HG03354 (cell line): ENCODE results near the gene CHD1.
A peak's percentile ranks its signal among the peaks of the same experiment; 100 is the strongest.

ENCODE experiments used
- ATAC-seq: cut with Tn5 transposase; IDR thresholded peaks from one replicate; pipeline ENCODE4 v1.9.1; 2021; ENCODE audit warnings: mild to moderate bottlenecking; ENCODE audit not compliant: unreplicated experiment, poor library complexity, severe bottlenecking

The CHD1 gene

GRCh38 chr5:98938464-98938863 lies 9.7 kb upstream of the CHD1 start:
- no peak for ATAC-seq

- ATAC-seq: no peak
Measured at GRCh38 chr5:98936948-98937715, 8.3 kb upstream of the CHD1 start.

- no peak for ATAC-seq
Measured at GRCh38 chr5:98935206-98935605, 6.4 kb upstream of the CHD1 start.

GRCh38 chr5:98934546-98934945 lies 5.7 kb upstream of the CHD1 start:
- ATAC-seq: no peak

- peak; percentile 35 for ATAC-seq
Measured at GRCh38 chr5:98933445-98934072, 4.8 kb upstream of the CHD1 start.

- ATAC-seq: no peak
Measured at GRCh38 chr5:98930972-98931762, 2.4 kb upstream of the CHD1 start.

GRCh38 chr5:98929710-98930298 lies 997 bp upstream of the CHD1 start:
- ATAC-seq: no peak

GRCh38 chr5:98927989-98928872 lies 576 bp downstream of the CHD1 start:
- ATAC-seq: peak; percentile 36

- ATAC-seq: peak; percentile 0
Measured at GRCh38 chr5:98927242-98927988, 1.4 kb downstream of the CHD1 start.

- no peak for ATAC-seq
Measured at GRCh38 chr5:98923966-98924365, 4.8 kb downstream of the CHD1 start.

- ATAC-seq: no peak
Measured at GRCh38 chr5:98921947-98922505, 6.8 kb downstream of the CHD1 start.

- ATAC-seq: peak; percentile 42
Measured at GRCh38 chr5:98917433-98917832, 11.4 kb downstream of the CHD1 start.

- ATAC-seq: no peak
Measured at GRCh38 chr5:98916540-98916939, 12.3 kb downstream of the CHD1 start.

- peak; percentile 58 for ATAC-seq
Measured at GRCh38 chr5:98913911-98914310, 14.9 kb downstream of the CHD1 start.

GRCh38 chr5:98911280-98912040 lies 17.3 kb downstream of the CHD1 start:
- no peak for ATAC-seq

GRCh38 chr5:98909363-98909762 lies 19.4 kb downstream of the CHD1 start:
- ATAC-seq: no peak

- ATAC-seq: no peak
Measured at GRCh38 chr5:98907951-98908350, 20.9 kb downstream of the CHD1 start.
